Measurements from ENCODE around the gene SMIM13.

DNA sequence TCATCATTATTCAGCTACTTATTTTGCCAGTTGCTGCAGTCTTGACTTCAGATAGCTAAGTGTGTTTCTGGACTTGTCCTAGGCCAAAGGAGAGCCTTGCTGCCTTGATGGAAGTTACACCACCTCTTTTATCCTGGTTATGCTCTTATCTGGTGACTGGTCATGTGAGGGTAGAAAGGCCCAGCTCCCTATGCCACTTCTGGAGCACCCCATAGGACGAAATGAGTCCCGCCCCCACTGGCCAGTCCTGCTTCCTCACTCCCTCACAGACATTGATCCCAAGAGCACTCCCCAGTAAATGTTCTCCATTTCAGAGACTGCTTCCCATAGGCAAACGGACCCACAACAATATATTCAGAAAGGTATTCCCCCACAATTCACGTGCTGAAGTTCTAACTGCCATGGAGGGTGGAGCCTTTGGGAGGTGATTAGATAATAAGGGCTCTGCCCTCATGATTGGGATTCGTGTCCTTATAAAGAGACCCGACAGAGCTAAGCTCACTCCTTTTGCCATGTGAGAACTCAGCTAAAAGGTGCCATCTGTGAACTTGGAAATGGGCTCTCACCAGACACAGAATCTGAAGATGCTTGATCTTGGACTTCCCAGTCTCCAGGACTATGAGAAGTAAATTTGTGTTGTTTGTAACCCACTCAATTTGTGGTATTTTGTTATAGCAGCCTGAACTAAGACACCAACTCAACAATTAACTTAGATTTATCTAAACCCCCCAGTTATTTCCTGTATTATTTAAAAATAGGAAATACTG lies 28.0 kb upstream of the SMIM13 start:
- TF ChIP-seq TAF1 (IDR thresholded peaks at IDR 0.05; ENCODE audit: low read depth) (no peak), ZBTB7A (IDR thresholded peaks at IDR 0.05; ENCODE audit: low read depth) (no peak), RAD21 (IDR thresholded peaks at IDR 0.05; ENCODE audit: low read depth) (no peak), CEBPB (IDR thresholded peaks at IDR 0.05) (no peak), NFIC (IDR thresholded peaks at IDR 0.05) (no peak), CREB1 (IDR thresholded peaks at IDR 0.05; ENCODE audit: low read depth) (no peak)
- TF ChIP-seq, protein P1, sequence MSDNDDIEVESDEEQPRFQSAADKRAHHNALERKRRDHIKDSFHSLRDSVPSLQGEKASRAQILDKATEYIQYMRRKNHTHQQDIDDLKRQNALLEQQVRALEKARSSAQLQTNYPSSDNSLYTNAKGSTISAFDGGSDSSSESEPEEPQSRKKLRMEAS (IDR thresholded peaks at IDR 0.05) = no peak
- TF ChIP-seq, protein P2, sequence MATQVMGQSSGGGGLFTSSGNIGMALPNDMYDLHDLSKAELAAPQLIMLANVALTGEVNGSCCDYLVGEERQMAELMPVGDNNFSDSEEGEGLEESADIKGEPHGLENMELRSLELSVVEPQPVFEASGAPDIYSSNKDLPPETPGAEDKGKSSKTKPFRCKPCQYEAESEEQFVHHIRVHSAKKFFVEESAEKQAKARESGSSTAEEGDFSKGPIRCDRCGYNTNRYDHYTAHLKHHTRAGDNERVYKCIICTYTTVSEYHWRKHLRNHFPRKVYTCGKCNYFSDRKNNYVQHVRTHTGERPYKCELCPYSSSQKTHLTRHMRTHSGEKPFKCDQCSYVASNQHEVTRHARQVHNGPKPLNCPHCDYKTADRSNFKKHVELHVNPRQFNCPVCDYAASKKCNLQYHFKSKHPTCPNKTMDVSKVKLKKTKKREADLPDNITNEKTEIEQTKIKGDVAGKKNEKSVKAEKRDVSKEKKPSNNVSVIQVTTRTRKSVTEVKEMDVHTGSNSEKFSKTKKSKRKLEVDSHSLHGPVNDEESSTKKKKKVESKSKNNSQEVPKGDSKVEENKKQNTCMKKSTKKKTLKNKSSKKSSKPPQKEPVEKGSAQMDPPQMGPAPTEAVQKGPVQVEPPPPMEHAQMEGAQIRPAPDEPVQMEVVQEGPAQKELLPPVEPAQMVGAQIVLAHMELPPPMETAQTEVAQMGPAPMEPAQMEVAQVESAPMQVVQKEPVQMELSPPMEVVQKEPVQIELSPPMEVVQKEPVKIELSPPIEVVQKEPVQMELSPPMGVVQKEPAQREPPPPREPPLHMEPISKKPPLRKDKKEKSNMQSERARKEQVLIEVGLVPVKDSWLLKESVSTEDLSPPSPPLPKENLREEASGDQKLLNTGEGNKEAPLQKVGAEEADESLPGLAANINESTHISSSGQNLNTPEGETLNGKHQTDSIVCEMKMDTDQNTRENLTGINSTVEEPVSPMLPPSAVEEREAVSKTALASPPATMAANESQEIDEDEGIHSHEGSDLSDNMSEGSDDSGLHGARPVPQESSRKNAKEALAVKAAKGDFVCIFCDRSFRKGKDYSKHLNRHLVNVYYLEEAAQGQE (IDR thresholded peaks at IDR 0.05; ENCODE audit: low read depth) = no peak

All from Ishikawa (cell line).